EL (cell line): Measurements from ENCODE around the gene FDX2.
A peak's percentile ranks its signal among the peaks of the same experiment; 100 is the strongest.

ENCODE experiments used
- DNase-seq: peaks from one replicate; pipeline ENCODE4 v3.0.0-alpha.2; 2016

FDX2 gene

GRCh38 chr19:10299545-10300458 lies 16.0 kb downstream of the FDX2 start:
- no peak for DNase-seq

GRCh38 chr19:10295847-10296591 lies 19.8 kb downstream of the FDX2 start:
- DNase-seq, result no peak

GRCh38 chr19:10295305-10295846 lies 20.4 kb downstream of the FDX2 start:
- no peak for DNase-seq

GRCh38 chr19:10294368-10294697 lies 21.5 kb downstream of the FDX2 start:
- DNase-seq, result no peak

- no peak for DNase-seq
Observed at GRCh38 chr19:10293637-10294367, 22.0 kb downstream of the FDX2 start.

- no peak for DNase-seq
Observed at GRCh38 chr19:10292789-10293636, 22.8 kb downstream of the FDX2 start.

GRCh38 chr19:10292206-10292788 lies 23.5 kb downstream of the FDX2 start:
- DNase-seq, result peak; percentile 81

GRCh38 chr19:10291554-10292205 lies 24.1 kb downstream of the FDX2 start:
- no peak for DNase-seq

GRCh38 chr19:10290876-10291553 lies 24.8 kb downstream of the FDX2 start:
- DNase-seq, result peak; percentile 75

GRCh38 chr19:10290357-10290875 lies 25.4 kb downstream of the FDX2 start:
- DNase-seq, result peak; percentile 45

- DNase-seq, result peak; percentile 68
Observed at GRCh38 chr19:10289836-10290356, 25.9 kb downstream of the FDX2 start, which contains the start of gene ICAM5. ICAM5 (plus strand) TSS chr19:10289952; CDS start chr19:10290044, 92 bp downstream.

GRCh38 chr19:10289167-10289835 lies 26.5 kb downstream of the FDX2 start:
- peak; percentile 84 for DNase-seq

GRCh38 chr19:10288662-10289166 lies 27.1 kb downstream of the FDX2 start:
- DNase-seq, result peak; percentile 83

GRCh38 chr19:10286803-10287737 lies 28.7 kb downstream of the FDX2 start, which contains the start of gene ICAM4:
ICAM4 (plus strand) TSS chr19:10286955; CDS start chr19:10287013, 58 bp downstream.
- peak; percentile 30 for DNase-seq

GRCh38 chr19:10285393-10285792 lies 30.4 kb downstream of the FDX2 start:
- DNase-seq, result no peak

GRCh38 chr19:10284960-10285278 lies 30.9 kb downstream of the FDX2 start:
- no peak for DNase-seq

- no peak for DNase-seq
Observed at GRCh38 chr19:10284065-10284959, 31.5 kb downstream of the FDX2 start.
